Heart left ventricle (tissue), 16 donors: Measurements from ENCODE around the gene KCTD11. TPM values are rescaled to one million over a fixed set of nuclear protein-coding genes. Genes with fewer than 3 reads are reported as not detected.

Experiments used
- ATAC-seq, 4 donors: fragments of 200-7000 bp; cut with Tn5 transposase; one replicate each; pipeline ENCODE4 v1.9.1; 2020 to 2022; ENCODE audit warnings: moderate library complexity in 4 of 4, mild to moderate bottlenecking in 3 of 4, moderate number of reproducible peaks in 1 of 4
- DNase-seq, 5 donors: peaks; one replicate each; pipeline ENCODE4 v3.0.0-alpha.2; 2020
- H3K27ac ChIP-seq, 12 donors: fragments of 200-600 bp; sonication (generic) in 4 of 12; one replicate each; pipeline versions ENCODE4 v1.5.0 to v1.8.0; 2016 to 2022; ENCODE audit warnings: mild to moderate bottlenecking in 2 of 12
- H3K27me3 ChIP-seq, 9 donors: fragments of 200-600 bp; sonication (generic) in 2 of 9; one replicate each; pipeline versions ENCODE4 v1.5.1 to v1.8.0; 2016 to 2022; ENCODE audit warnings: mild to moderate bottlenecking in 3 of 9
- H3K36me3 ChIP-seq, 9 donors: fragments of 200-600 bp; sonication (generic) in 2 of 9; one replicate each; pipeline versions ENCODE4 v1.5.0 to v1.8.0; 2018 to 2022; ENCODE audit warnings: mild to moderate bottlenecking in 2 of 9
- H3K4me1 ChIP-seq, 12 donors: fragments of 200-600 bp; sonication (generic) in 4 of 12; one replicate each; pipeline versions ENCODE4 v1.5.0 to v1.8.0; 2016 to 2022; ENCODE audit warnings: mild to moderate bottlenecking in 3 of 12
- H3K4me3 ChIP-seq, 12 donors: fragments of 200-600 bp; sonication (generic) in 4 of 12; one replicate each; pipeline versions ENCODE4 v1.5.0 to v1.8.0; 2017 to 2022; ENCODE audit warnings: mild to moderate bottlenecking in 9 of 12, moderate library complexity in 4 of 12
- H3K9me3 ChIP-seq, 12 donors: fragments of 200-600 bp; sonication (generic) in 4 of 12; one replicate each; pipeline versions ENCODE4 v1.5.0 to v1.8.0; 2016 to 2022; ENCODE audit warnings: mild to moderate bottlenecking in 1 of 12
- CTCF ChIP-seq, 12 donors: fragments of 200-600 bp; sonication (generic) in 4 of 12; IDR thresholded peaks; one replicate each; pipeline versions ENCODE4 v1.5.0 to v1.8.0; 2018 to 2022; ENCODE audit warnings: antibody characterized with exemption in 12 of 12, mild to moderate bottlenecking in 5 of 12
- POLR2A ChIP-seq, 2 donors: fragments of 450-650 bp; IDR thresholded peaks; one replicate each; pipeline ENCODE4 v1.6.1; 2017; ENCODE audit warnings: antibody characterized with exemption in 2 of 2, mild to moderate bottlenecking in 2 of 2, moderate library complexity in 2 of 2
- WGBS, 4 donors: extraction: QIAGEN DNeasy Blood & Tissue Kit in 2 of 4; methylation state at CpG; one replicate each; pipeline versions ENCODE4 v1.1.5 to v1.1.7; 2013 to 2018; 5-methylcytosine and 5-hydroxymethylcytosine counted together
- intact Hi-C, 10 donors: fragments of 100-400 bp; cut with DNase I; formaldehyde crosslinking; loops; one replicate each; pipeline versions ENCODE4 v1.11.1 to v1.14.2; 2022
- polyA plus RNA-seq, 2 donors: library from polyadenylated mRNA; stranded (reverse); fragments of 200-250 nt; gene quantifications; one replicate each; pipeline ENCODE4 v1.2.3, GENCODE V29; 2013
- total RNA-seq, 9 donors: library from RNA; depleted of rRNA in 2 of 9; stranded (reverse); fragments of >200 nt in 2 of 9; fragmentation: NEBNext Ultra II Directional in 3 of 9; extraction: Animal tissue kit (Norgen Biotek cat#: 25700) in 3 of 9; gene quantifications; one replicate each; pipeline versions ENCODE4 v1.1.0 to v1.2.4, GENCODE V29; 2016 to 2023
- donor health status: ischemic (EF 13 %, LVEDD 7.1; RV severe dilation, severe dysfunction).
- donor health status: healthy with polysubstance abuse.
- donor health status: DM: no; HTN: yes; CAD: no.
- donor health status: DM: no; HTN: no; CAD: no.
- donor health status: ischemic (EF 25% LVEDD 6.9; RV normal size, moderate dysfunction).
- donor health status: ischemic (EF 25% LVEDD 5.7; RV mildly dilated, moderate dysfunction).
- donor health status: healthy.
- donor health status: DM: yes; HTN: yes; CAD: no.
- donor health status: ischemic (EF 35%, LVEDD 5.7; RV mildly dilated, moderate dysfunction).
- donor health status: nonischemic (EF 11% LVEDD 7.7; RV severe dilation, severe dysfunction).
- donor health status: DM: yes; HTN: yes; CAD: no.
- donor health status: PGD.
- donor health status: ischemic (EF 29% LVEDD 5.4; RV normal size, mild dysfunction).
- donor health status: nonischemic (EF 23%, LVEDD 6.1; RV moderate dilation, normal function).

Gene KCTD11
- total and polyA plus RNA-seq, 11 donors = 3.4 to 9.6 (median 6.4) TPM

DNA sequence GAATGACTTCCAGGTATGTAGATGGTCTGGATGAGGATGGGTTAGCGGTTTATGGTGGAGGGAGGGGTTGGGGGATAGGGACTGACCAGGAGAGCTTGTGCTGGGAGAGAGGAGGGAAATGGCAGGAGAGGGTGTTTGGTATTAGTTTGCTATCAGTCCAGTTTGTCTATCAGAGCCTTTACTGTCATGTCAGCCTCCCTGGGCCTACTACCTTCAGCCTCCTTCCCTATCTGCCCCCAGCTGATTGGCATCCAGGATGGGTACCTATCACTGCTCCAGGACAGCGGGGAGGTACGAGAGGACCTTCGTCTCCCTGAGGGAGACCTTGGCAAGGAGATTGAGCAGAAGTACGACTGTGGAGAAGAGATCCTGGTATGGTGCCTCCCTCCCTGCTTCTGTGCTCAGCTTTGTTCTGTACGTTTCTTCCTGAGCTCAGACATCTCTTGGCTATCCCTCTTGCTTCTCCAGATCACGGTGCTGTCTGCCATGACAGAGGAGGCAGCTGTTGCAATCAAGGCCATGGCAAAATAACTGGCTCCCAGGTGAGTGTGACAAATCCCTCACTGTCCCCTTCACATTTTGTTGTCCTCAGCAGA is 40.8 kb upstream of the KCTD11 start:
- intact Hi-C loops = no loop called here
- Histone ChIP-seq H3K4me1 (peaks cover 7 to 73% (median 55%) of the 10 kb centered on the region in 12 donors), H3K36me3 (peaks cover 3 to 56% (median 50%) of the 10 kb centered on the region in 9 donors), H3K9me3 (no peaks in the 10 kb centered on the region), H3K27ac (no peak overlapping the region), H3K27me3 (no peaks in the 10 kb centered on the region), H3K4me3 (no peak overlapping the region)
- TF ChIP-seq CTCF (IDR thresholded peaks at IDR 0.05) = no peak
- DNase-seq = no peak
- no peak for ATAC-seq
- WGBS, 4 donors = 72 to 83% (median 81%) methylated on average over 7 of the region's 7 CpGs

GRCh38 chr17:7312432-7313087 is 39.4 kb upstream of the KCTD11 start:
- H3K9me3 ChIP-seq = no peaks in the 10 kb centered on the region
- WGBS, 4 donors = 71 to 78% (median 73%) methylated on average over 7 of the region's 7 CpGs
- DNase-seq (no peak), ATAC-seq (no peak)
- no peak overlapping the region for H3K4me3 ChIP-seq
- TF ChIP-seq POLR2A (IDR thresholded peaks at IDR 0.05) (no peak), CTCF (IDR thresholded peaks at IDR 0.05) (no peak)
- H3K4me1 ChIP-seq = peaks cover 7 to 69% (median 51%) of the 10 kb centered on the region in 12 donors
- H3K27ac ChIP-seq = peak overlapping the region in 1 of 12 donors; percentile 98
- no peaks in the 10 kb centered on the region for H3K27me3 ChIP-seq
- peaks cover 3 to 69% (median 63%) of the 10 kb centered on the region in 9 donors for H3K36me3 ChIP-seq
- intact Hi-C loops = no loop called here

GRCh38 chr17:7313088-7313889 is 38.7 kb upstream of the KCTD11 start:
- H3K27ac ChIP-seq = peak overlapping the region in 5 of 12 donors; percentile 0 to 98 (median 20)
- H3K27me3 ChIP-seq = no peaks in the 10 kb centered on the region
- H3K36me3 ChIP-seq = peaks cover 3 to 76% (median 71%) of the 10 kb centered on the region in 9 donors
- DNase-seq (no peak), ATAC-seq (no peak)
- intact Hi-C loops = no loop called here
- no peak for TF ChIP-seq POLR2A (IDR thresholded peaks at IDR 0.05)
- peak in 2 of 12 donors; percentile 11 to 15 for TF ChIP-seq CTCF (IDR thresholded peaks at IDR 0.05)
- H3K4me3 ChIP-seq = peak overlapping the region in 1 of 12 donors; percentile 83
- 87 to 90% (median 89%) methylated on average over 7 of the region's 7 CpGs for WGBS, 4 donors
- H3K9me3 ChIP-seq = no peaks in the 10 kb centered on the region
- H3K4me1 ChIP-seq = peaks cover 7 to 65% (median 50%) of the 10 kb centered on the region in 12 donors
